HepG2 (cell line): ENCODE data around the gene SLC6A4. TPM values are rescaled to one million over a fixed set of nuclear protein-coding genes. Genes with fewer than 3 reads are reported as not detected.

Experiments
- EP300 ChIP-seq, 3 experiments: sonication (generic) in 1 of 3; formaldehyde crosslinking in 1 of 3; IDR thresholded peaks; 2 replicates each; pipeline versions ENCODE4 v1.5.1 to v1.6.1; 2011 to 2020; ENCODE audit warnings: low read depth in 2 of 3, low read length in 2 of 3, borderline replicate concordance in 1 of 3, improper control_type of control experiment in 1 of 3, mild to moderate bottlenecking in 1 of 3, missing genetic modification reagents in 1 of 3, moderate library complexity in 1 of 3
- KLF15 ChIP-seq: sonication (generic); formaldehyde crosslinking; IDR thresholded peaks from 2 replicates; pipeline ENCODE4 v1.8.1; 2023; ENCODE audit warnings: borderline replicate concordance, mild to moderate bottlenecking, inconsistent platforms, missing genetic modification reagents, mixed read lengths
- MIER3 ChIP-seq: IDR thresholded peaks from 2 replicates; pipeline ENCODE4 v1.6.1; 2016; ENCODE audit warnings: missing compliant biosample characterization, borderline replicate concordance
- PAXIP1 ChIP-seq: sonication (generic); formaldehyde crosslinking; conservative IDR thresholded peaks from 2 replicates; pipeline ENCODE4 v1.4.0; 2020; ENCODE audit warnings: mild to moderate bottlenecking, missing genetic modification reagents, moderate library complexity
- ZBTB8A ChIP-seq: sonication (generic); formaldehyde crosslinking; IDR thresholded peaks from 2 replicates; pipeline ENCODE4 v1.4.0; 2020; ENCODE audit warnings: mild to moderate bottlenecking, low read depth, missing genetic modification reagents, borderline replicate concordance
- ZKSCAN5 ChIP-seq: sonication (generic); formaldehyde crosslinking; IDR thresholded peaks from 2 replicates; pipeline ENCODE4 v1.5.1; 2020; ENCODE audit warnings: mild to moderate bottlenecking, missing genetic modification reagents
- ZNF646 ChIP-seq: sonication (generic); formaldehyde crosslinking; IDR thresholded peaks from 2 replicates; pipeline ENCODE4 v1.9.0; 2021; ENCODE audit warnings: mild to moderate bottlenecking, missing genetic modification reagents
- ZNF687 ChIP-seq: sonication (generic); formaldehyde crosslinking; IDR thresholded peaks from 2 replicates; pipeline ENCODE4 v1.5.1; 2020; ENCODE audit warnings: mild to moderate bottlenecking, missing genetic modification reagents, moderate library complexity
- ZNF703 ChIP-seq: sonication (generic); formaldehyde crosslinking; IDR thresholded peaks from 2 replicates; pipeline ENCODE4 v1.5.1; 2020; ENCODE audit warnings: missing genetic modification reagents, mild to moderate bottlenecking, moderate library complexity, borderline replicate concordance
- ZNF772 ChIP-seq: sonication (generic); formaldehyde crosslinking; IDR thresholded peaks from 2 replicates; pipeline ENCODE4 v1.5.0; 2020; ENCODE audit warnings: mild to moderate bottlenecking, missing genetic modification reagents
- polyA plus RNA-seq, 8 experiments: library from polyadenylated mRNA; depleted of rRNA in 3 of 8; stranded (reverse) in 7 of 8; unstranded in 1 of 8; fragments of >200 nt; fragmentation: Illumina TruSeq in 4 of 8; extraction: Trizol in 4 of 8; gene quantifications; 2 replicates each; pipeline versions ENCODE4 v1.2.1 to v1.2.3, GENCODE V29; 2011 to 2016; ENCODE audit warnings: low read depth in 4 of 8, missing spikeins in 1 of 8, mixed read lengths in 1 of 8; ENCODE audit not compliant: insufficient read depth in 1 of 8
- total RNA-seq, 5 experiments: library from RNA; depleted of rRNA; stranded (reverse); fragments of >200 nt; fragmentation: Illumina TruSeq; extraction: Trizol; gene quantifications; 2 replicates each; pipeline ENCODE4 v1.2.3, GENCODE V29; 2016; ENCODE audit warnings: low read depth in 1 of 5

Gene SLC6A4
- total and polyA plus RNA-seq, 2 of the 13 experiments (the other 11 are each of a cell fraction or from before 2014, with no cell fraction given): 7.6 to 20.3 TPM

- TF ChIP-seq ZNF646 (CRISPR knock-in tag) (no peak), ZNF772 (CRISPR knock-in tag) (no peak), EP300 (IDR thresholded peaks at IDR 0.05; ENCODE audit: low read depth in 2 of 2, low read length in 2 of 2) (peak in 1 of 2 experiments; percentile 86; a peak in 2 of 4 replicates), EP300 (CRISPR knock-in tag; IDR thresholded peaks at IDR 0.05; ENCODE audit: borderline replicate concordance) (peak; percentile 77), KLF15 (CRISPR knock-in tag) (no peak), PAXIP1 (CRISPR knock-in tag) (peak; percentile 93), ZKSCAN5 (CRISPR knock-in tag) (no peak), ZBTB8A (no peak), ZNF703 (peak; percentile 63; the same call in 1 of the 2 replicates), MIER3 (CRISPR knock-in tag) (no peak), ZNF687 (CRISPR knock-in tag) (peak; percentile 57)
Measured at GRCh38 chr17:30225919-30226553, 9.5 kb downstream of the SLC6A4 start (continued).
